ENCODE results near the gene A2M.

The A2M gene

DNA sequence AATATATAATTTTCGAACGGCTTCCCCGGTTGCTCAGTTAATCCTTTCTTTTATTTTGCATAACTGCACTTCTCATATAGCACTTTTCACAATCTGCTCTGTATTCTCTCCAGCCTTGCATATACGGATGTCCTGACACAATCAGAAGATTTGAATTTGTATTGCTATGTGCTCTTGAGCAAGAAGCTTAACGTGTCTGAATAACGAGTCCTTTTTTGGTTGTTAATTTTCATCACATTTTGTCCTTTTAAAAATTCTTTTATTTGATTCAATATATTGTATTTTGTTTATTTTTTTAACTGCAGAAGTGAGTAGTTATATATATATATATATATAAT, 17.6 kb downstream of the A2M start:
- DNase-seq, result no peak

DNA sequence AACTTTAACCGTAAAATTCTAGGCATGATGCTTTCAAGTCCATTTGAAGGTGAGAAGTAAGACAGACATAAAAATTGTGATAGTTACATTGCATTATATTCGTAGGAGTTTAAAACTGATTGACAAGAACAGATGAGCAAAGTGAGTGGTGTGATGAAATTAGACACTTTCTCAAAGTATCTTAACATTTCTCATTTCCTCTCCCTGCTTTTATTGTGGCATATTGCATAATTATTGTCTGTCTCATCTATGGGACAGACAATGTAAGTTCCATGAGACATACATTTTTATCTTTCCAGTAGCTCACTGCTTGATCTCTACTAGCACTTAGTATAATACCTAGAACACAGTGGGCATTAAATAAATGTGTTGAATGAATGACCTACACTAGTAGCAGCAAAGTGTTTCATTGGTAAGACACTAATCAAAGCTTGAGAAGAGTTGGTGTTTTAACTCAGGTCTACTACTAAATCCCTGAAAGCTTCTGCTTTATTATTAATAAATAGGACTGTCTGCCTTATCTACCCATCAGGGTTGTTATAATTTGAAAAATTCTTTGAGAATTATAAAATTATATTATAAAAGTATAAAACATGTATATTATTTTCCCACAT, 19.0 kb downstream of the A2M start:
- DNase-seq, result no peak

DNA sequence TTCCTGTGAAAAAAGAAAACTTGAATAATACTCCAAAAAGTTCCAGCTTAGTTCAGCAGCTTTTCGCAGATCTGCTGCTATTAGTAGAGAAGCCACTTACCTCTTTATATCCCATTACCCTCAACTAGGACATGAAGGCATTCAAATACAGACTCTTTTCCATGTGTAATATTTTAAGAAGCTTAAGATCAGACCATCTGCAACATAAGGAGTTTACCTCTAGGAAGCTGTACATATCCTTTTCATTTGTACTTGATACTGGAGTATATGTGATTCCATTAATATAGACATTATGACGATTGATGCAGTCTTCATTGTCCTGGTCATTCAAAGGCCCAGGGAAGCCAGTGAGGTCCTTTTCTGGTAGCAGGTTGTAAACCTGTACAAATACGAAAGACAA, 20.4 kb downstream of the A2M start:
- no peak for DNase-seq

DNA sequence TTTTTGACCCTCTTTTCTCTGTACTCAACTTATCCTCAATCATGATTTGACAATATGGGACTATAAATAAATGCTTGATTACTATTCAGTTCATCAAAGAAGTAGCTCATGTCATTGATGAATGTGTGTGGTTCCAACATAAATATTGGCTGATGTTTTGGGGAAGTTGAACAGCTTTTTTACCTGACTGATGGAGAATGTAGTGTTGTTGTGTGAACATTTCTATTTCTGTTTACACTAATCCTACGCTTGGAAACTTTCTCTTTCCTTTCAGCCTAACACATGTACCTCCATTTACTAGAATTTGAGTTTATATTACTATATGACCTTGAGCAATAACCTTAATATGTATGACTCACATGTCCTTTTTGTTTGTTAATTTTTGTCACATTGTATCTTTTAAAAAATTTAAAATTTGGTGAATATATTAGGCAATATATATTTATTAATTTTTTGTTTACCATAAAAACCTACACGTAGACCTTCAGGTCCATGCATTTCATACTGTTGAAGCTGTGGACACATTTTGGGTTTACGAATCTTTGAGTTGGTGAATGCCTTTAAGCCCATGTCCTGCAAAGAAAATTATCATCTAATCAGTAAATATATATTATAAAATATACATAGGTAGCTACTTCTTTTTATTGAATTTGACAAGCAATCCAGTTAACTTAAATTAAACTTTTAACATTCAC, 21.1 kb downstream of the A2M start:
- no peak for DNase-seq

DNA sequence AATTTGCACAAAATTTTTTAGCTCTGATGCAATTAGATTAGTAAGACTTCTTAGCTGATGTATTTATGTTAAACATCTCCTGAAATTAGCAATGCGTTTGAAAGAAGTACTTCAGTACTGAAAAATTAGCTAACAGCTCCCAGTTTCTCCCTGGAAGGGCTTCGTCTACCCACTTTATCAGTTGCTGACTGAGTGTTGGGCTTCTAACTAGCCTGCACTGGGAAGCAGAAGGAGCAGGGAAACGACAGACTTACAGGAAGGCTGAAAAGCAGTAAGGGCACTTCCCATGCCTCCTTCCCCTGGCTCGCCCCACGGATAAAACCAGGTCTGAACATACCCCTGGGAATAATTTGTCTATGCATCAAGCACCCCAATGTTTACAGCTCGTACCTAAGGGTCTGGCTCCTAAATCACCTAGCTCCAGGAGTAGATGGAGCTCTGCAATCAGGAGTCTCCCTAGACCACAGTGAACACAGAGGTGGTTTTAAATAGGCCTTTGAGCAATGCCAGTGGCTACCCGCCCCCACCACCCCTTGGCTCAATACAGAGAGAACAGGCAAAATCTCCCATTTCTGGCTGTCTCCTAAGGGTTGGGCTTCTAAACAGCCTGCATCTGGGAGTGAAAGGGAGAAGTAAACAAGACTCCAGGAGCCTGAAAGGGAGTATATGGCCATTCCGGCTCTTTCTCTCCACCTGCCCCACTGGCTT, 23.7 kb downstream of the A2M start:
- no peak for DNase-seq

DNA sequence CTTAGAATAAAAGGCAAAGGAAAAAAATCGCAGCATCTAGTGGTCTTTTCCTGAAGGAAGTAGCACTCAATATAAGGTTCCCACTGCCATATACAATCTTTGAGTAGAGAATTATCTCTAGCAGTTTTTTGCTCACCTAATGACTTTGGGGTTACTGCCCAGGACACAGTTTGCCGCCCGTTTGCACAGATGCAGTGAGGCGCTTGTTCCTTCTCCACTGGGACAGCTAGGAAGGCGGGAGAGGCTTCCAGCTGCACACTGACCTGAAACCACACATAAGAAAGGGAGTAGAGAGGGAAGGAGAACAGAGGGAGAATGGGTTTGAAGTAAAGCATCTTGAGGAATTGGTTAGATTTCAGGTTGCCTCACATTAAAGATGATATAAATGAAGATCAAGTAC, 25.5 kb downstream of the A2M start:
- DNase-seq, result no peak

DNA sequence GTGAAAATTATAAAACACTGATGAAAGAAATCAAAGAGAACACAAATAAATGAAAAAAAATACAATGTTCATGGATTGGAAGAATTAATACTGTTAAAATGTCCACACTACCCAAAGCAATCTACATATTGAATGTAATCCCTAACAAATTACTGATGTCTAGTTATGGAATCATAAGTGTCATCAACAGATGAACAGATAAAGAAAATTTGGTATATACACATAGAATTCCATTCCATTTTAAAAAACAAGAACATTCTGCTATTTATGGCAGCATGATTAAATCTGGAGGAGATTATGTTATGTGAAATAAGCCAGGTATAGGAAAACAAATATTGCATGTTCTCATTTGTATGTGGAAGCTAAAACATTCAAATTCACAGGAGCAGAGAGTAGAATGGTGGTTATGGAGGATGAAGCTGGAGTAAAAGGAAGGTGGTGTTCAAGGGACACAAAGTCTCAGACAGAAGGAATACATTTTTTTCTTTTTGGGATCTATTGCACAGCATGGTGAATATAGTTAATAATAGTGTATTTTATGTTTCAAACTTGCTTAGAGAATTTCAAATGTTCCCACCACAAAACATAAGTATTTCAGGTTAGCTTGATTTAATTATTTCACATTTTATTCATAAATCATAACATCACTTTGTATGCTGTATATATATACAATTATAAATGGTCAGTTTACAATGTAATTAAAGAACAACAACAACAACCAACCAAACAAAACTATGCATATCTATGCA, 28.5 kb downstream of the A2M start:
- DNase-seq, result no peak

DNA sequence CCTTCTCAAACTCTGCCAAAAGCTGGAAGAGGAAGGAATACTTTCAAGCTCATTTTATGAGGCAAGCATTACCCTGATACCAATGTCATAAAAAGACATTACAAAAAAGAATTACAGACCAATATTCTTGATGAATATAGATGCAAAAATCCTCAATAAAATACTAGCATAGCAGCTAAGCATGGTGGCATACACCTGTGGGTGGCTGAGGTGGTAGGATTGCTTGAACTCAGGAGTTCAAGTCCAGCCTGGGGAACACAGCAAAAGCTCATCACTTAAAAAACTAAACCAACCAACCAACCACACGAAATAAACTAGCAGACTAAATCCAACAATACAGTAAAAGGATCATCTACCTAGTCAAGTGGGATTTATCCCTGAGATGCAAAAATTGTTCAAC, 29.6 kb downstream of the A2M start:
- no peak for DNase-seq

DNA sequence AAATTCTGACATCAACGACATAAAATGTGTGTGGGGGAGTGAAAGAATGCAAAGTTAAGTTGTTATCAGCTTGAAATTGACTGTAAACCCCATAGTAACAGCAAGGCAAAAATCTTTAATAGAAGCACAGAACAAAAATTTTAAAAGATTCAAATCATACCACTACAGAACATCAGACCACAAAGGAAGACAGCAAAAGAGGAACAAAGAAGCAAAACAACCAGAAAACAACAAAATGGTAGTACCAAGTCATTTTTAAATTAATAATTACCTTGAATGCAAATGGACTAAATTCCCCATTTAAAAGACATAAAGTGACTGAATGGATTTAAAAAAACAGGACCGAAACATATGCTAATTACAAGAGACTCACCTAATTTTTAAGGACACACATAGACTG, 31.3 kb downstream of the A2M start:
- no peak for DNase-seq

DNA sequence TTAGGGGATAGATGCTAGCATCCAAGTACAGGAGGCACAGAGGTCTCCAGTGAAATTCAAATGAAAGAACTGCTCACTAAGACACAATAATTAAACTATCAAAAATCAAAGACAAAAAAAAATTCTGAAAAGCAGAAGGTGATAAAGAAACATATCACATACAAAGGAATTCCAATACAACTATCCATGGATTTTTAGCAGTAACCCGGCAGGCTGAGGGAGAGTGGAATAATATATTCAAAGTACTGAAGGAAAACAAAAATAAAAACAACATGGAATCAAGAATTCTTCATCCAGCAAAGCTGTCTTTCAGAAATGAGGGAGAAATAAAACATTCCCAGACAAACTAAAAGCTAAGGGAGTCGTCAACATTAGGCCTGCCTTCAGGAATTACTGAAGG, 31.9 kb downstream of the A2M start:
- no peak for DNase-seq

DNA sequence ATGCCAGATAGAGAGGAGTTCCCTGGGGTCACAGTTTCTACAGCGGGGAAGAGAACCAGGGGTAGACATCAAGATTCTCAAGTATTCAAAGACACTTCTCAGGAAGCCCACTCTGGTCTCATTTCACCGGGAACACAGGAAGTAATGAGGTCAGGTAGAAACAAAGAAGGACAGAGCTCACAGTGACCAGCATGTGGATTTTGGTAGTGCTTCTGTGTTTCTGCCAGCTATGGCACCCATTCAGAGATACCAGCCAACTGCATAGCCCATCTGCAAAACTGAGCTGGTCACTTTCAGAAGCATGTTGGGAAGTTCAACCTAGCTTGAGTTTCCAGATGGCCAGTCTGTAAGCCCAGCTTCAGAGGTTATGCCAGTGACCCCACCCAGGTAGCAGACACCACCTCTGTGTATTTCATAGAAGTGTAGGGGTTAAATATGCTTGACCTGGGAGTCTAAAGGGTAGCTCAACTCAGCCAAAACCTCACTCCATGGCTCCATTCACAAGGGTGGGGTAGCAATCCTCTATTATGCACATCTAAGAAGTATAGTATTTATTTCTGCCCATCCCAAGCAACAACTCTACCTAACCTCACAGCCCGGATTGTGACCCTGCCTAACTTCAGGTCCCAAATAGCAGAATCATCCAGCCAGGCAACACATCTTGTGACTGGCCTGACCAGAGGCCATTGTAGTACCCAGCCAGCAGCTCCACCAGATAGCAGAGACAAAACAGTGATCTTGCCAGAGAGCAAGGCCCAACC, 33.9 kb downstream of the A2M start:
- DNase-seq, result no peak

DNA sequence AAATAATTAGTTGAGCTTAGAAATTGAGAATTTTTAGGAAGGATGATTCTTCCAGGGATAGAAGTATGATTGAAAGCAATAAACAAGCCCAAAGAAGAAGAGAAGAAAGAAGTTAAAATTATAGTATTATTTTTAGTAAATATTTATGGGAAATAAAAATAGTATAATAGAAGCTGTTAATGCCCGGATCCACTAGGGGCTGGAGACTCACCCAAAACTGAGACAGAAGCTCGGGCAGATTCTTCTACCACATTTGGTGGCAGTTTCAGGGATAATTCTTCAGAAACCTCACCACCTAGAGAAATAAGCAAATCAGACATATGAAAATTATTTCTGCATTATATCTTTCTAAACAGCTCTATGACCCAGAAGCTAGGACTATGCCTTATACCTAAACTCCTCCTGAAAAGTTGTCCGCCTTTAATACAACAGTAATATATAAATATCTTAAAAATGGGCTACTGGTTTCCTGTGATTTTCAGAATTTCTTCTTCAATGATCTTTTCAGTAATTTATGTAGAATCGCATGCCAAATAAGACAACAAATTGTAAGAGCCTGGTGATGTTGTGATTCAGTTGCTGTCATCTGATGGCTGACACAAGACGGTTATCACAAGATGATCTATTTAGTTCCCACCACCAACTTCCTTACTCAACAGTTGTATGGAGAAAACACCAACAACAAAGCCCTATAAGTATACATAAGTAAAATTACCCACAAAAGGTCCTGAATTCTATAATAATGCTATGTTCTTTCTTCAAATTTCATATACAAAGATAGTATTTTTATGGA, 35.6 kb downstream of the A2M start:
- no peak for DNase-seq

DNA sequence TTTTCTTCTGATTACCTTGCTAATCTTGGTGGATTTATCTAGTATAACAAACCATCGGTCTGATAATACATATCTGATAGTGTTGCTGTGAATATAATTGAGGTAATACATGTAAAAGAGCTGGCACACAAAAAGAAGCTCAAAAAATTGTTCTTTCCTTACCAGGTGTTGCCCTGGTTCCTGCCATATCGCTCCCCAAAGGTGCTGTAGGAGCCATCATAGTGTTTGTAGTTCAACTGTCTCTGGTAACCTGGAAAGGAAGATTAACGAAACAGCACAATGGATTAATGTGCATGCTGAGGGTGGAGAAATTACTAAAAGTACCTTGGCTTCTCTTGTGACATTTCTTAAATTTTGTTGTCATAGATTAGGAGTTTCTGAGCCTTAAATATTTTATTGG, 36.6 kb downstream of the A2M start:
- no peak for DNase-seq

DNA sequence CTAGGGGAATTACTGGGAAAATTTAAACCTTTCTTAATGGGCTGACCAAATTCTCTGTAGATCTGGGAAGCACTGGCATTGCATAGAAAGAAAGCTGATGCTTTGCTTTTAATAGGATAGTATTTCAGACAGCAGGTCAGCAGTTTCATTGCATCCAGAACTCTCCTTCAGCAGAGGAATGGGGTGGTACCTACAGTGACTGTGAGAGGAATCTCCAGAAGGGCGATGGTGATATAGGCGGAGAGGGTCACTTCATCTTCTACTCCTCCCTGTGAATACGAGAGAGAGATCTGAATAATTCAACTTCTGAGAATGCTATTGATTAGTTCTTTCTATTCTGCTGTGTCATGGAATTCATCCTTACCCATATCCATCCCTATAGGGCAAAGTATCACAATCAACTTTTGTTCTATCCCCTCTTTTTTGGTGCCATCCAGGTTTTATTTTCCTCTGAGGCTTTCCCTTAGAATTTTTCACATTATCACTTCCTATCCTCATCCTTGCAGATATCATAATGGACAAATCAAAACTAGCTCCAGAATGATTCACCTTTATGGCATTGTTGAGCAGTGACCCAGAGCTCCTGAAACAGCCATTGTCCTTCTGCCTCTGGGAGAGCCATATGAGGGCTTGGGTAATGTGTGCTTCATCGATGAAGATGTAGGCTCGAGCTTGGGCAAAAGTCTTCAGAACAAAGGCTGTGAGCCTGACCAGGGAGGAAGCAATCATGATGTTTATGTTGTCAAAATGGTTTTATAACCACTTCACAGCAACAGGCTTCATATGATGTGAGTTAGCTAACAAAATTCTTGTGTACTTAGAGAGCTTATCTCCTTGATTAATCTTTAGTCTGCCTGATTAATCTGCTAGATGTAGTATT, 38.3 kb downstream of the A2M start:
- no peak for DNase-seq

DNA sequence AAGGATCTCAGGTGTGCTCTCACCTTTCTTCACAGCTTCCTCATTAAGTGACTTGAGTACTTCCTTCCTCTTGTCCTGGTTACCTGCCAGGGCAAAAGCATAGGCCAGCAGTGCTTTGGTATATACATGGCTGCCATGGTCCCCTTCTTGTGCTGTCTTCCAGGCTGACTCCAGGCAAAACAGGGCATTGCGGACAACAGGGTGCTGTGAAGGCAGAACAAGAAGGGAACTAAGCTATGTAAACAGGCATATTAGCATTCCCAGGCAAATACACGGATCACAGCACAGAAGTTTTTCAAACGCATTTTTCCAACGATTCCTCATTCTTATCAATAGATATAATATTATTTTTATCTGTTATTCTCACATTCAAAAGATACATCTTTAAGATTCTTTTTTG, 39.0 kb downstream of the A2M start:
- no peak for DNase-seq

DNA sequence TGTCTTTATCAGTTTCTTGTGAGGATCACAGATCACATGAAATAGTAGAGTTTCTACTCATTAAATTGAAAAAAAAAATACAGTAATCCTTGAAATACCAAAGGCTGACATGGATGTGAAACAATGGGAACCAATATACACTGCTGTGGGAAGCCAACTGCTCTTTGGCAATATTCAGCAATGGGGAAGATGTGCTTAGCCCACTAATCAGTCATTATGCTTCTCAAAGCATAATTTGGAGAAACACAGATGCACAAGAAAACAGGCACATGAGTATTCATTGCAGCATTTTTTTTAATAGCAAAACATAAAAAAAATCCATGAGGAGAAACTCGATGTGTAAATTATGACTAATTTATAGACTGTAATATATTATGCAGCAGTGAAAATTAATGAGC, 40.6 kb downstream of the A2M start:
- DNase-seq, result no peak

DNA sequence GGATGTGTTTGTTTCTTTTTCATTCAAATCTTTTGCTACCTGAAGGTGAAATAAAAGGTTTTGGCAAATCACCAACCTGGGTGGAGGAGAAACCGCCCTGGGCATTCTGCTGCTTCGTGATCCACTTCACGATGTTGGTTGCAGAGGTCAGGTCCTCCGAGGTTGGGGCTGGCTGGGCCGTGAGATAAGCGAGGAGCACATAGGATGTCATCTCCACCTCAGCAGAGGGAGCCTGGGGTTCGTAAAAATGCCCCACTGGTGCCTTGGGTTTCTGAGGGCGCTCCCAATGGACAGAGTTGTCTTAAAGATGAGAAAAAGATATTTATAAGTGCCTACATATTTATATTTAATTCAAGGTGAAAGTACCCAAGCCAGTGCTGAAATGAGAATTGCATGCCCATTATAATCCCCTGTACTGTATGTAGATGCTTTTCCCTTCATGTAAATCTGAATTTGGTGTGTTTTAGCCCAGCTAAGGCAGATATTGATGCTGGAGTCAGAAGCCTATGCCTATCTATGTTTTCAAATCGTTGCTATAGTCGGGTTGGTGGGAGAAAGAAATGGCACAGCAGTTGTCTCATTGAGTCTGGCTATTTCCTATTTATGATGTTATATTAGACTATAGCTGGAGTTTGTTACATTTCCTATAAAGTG, 41.1 kb downstream of the A2M start:
- DNase-seq, result no peak

DNA sequence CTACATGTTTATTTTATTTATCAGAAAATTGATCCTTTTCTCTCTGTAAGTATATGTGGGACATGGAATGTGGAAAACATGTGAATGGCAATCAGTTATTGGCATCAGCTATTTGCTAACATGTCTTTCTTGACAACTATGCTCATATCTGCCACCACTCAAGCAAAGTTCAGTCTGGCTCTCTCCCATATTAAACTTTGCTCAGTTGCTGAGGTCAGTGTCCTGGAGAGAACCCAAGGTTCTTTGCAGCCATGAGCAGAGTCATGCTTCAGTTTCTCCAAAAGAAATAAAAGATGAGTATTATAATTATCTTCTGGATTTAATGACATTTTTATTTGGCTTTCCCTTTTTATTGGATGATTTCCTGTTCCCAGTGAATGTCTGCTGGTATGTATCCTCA, 42.6 kb downstream of the A2M start:
- no peak for DNase-seq

DNA sequence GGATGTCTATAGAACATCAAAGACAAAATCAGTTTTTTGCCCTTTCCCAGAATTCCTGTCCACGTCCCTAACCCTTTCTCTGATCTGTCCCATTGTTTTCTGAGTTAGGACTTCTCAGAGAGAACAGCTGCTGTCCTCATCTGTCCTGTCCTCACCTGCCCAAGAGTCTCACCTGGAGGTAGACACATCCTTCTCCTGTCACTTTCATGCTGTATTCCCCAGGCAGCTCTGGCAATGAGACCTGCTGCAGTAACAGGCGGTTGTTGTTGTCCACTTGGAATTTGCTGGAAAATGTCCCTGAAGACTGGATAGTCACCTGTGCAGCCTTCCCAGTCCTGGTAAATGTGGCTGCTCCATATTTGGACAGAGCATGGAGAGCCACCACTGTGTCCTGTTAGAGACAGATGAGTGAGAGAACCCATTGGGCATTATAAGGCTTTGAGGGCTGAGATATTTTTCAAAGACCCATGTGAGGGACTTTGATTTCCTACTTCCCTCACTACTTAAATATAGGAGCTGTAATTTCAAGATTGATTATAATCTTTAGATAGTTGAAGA, 43.2 kb downstream of the A2M start:
- DNase-seq, result no peak

DNA sequence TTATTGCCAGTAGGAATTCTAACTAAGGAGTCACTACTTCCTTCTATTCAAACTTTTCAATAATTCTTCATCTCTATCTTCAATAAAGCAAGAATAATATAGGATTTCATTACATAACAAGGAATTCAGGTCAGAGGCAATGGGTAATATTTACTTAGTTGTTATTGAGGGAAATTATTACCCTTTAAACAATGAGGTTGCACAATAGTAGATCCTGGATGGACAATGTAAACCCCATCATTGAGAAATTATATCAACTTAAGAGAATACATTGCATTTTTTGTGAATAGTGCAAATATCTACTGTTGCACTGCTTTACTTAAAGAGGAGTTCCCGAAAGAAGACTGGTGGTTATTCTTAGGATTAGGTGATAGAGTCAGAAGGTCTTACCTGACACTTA, 43.8 kb downstream of the A2M start:
- no peak for DNase-seq
